HTERT RPE-1 (cell line): ENCODE results near the gene CDC5L.
"Not testable (repeated sequence)": the region's sequence is repeated elsewhere in the genome, so short reads cannot be mapped to it uniquely, and the experiment has no call there.

Source experiments
- in situ Hi-C: fragments of 300-500 bp; cut with MboI; formaldehyde crosslinking; loops from 4 replicates; pipeline ENCODE4 v1.14.3; 2020; ENCODE audit warnings: low sequenced_read_pairs

CDC5L gene

DNA sequence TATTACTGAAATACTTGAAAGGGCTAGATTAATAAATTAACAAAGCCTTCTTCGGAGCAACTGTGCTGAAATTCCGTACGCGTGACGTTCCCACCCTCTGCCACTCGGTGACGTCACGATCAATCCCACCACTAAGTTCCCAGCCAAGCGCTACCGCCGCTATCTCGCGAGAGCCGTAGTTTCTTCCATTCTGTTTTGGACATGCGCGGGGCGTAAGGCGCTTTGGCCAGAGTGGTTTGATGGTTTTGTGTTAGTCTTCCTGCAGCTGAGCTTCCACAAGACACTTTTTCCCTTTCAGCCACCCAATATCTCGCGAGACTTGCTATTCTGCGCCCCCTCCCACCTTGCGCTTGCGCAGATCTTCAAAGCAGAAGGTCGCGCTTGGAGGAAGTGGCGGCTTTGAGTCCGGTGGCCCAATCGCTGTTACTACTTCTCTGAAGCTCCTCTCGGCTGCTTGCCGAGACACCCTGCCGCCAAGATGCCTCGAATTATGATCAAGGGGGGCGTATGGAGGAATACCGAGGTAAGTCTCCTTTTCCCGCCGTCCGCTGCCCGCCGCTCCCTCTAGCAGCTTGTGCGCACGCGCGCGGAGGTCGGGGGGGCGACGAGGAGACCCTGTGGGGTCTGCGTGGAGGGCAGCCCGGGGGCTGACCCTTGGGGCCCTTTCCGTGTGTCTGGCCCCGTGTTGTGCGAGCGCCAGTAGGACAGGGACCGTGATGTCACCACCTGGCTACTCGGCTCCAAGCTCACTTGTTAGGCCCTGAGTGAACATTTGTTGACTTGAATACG is at the start of gene CDC5L:
CDC5L (plus strand) TSS at position 361 of the 789 bp plus-strand sequence; CDS start at position 479, 118 bp downstream.
- in situ Hi-C loops: no loop called here

DNA sequence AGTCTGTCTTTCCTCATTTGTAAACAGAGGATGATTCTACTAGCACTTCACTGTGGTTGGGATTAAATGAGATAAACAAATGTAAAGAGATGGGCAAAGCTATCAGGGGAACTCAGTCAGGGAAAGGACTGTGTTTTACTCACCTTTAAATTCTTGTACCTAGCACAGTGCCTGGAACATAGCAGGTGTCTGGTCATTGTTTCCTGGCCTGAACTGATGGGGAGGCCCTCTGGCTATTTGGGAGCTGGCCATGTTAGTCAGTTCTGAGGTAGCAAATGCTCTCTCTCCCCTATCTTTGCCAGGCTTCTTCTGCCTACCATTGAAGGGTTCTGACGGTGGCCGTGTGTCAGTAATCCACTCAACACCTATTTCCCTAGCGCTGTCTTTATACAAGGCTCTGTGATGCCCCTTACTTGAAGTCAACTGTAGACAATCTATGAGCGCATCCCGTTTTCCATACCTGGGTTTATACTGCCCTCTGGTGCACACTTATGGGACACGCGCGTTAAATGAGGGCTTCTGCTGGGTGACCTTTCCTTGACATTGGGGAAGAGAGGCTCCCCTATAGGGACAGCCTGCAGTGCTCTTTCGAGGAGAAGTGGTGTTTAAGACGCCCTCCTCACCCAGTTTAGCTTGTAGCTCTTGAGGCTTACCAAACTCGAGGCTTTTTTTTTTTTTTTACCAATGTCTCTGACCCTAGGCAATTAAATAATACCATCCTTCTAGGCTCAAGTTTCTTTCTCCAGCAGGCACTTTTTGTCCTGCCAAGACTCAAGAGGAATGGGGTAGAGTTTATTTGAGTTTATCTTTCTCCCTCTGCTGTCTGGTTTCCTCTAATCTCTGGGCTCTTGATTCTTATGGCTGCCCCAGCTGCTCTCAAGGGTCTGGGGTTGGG is 49.0 kb upstream of the CDC5L start:
- in situ Hi-C loops: no loop called here

GRCh38 chr6:44339301-44339700 is 48.2 kb upstream of the CDC5L start:
- in situ Hi-C loops: no loop called here

DNA sequence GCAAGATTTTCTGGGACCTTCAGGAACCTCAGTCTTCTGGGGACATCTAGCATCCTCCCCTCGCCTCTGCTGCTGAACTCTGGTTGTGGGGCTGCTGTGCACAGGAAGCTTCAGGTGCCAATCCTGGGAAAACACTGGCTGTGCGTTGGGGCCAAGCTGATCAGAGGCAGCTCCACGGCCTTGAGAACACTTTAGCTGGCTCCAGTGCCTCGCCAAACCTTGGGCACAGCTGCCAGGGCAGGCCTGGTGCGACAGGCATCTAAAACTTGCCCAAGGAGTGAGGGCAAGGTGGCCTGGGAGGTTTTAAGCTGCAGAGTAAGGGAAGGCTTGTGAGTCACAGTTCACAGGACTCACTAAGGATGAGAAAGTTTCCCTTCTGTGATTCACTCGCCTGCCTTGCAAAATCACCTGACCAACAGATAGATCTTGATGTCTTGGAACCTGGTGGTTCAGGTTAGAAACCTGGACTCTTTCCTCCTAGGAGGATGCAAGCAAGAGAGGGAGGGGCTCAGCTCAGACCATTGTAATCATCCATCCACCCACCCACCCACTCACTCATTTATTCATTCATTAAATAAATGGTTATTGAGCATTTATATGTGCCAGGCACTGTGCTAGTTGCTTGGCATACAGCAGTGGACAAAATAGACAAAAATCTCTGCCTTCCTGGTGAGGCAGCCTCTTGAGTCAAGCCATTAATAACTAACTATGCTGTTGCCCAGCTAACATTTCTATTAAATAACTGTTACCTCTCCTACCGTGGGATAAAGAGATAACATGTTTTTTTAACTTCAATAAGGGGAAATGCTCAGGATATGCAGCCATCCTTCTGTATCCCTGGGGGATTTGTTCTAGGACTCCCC is 47.5 kb upstream of the CDC5L start:
- in situ Hi-C loops: no loop called here

DNA sequence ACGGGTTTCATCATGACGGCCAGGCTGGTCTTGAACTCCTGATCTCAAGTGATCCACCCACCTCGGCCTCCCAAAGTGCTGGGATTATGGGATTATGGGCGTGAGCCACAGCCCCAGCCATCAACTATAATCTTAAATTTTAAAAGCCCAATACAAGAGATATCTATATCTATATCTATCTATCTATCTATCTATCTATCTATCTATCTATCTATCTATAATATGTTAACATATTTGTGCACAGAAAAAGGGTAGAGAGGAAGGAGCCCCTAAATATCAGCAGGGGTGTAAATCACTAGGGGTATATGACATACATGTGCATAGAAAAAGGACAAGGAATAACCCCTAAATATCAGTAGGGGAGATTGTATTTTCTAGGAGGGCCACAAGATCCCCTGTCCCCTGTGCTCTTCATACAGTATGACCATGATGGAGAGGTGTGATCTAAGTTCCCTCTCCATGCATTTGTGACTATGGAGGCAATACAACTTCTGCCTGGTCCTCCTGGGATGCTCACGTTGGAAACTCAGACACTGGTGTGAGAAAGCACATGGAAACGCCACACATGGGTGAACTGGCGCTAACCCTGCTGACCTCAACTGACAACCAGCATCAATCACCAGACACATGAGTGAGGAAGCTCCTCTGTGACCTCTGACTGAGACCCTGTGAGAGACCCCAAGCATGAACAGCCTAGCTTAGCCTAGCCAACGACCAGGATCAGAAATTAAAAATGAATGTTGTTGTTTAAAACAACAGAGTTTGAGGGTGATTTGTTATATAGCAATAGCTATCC is 46.2 kb upstream of the CDC5L start:
- in situ Hi-C loops: no loop called here

- in situ Hi-C loops: no loop called here
These were observed 45.5 kb upstream of the CDC5L start for GRCh38 chr6:44342052-44342451.

DNA sequence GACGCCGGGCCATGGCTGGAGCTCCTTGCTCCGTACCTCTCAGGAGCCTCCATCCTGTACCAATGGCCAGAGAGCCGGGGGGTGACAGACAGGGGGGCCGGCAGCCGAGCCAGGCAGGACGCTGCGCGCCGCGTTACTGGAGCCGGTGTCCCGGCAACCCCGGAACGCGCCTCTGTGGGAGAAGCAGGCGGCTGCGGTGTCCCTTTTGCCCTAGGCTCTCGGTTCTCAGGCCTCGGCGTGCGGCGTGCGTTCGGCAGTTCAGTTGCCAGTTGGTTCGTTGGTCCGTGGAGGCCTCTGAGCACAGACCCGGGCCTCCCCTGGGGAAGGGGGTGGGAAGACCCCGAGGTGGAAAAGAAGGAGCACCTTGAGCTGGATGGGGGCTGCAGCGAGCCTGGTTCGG is 45.0 kb upstream of the CDC5L start, which contains the start of gene SPATS1:
SPATS1 (plus strand) TSS at position 162 of the 400 bp plus-strand sequence. CDS start 446 bp downstream, outside the sequence.
- in situ Hi-C loops: no loop called here

DNA sequence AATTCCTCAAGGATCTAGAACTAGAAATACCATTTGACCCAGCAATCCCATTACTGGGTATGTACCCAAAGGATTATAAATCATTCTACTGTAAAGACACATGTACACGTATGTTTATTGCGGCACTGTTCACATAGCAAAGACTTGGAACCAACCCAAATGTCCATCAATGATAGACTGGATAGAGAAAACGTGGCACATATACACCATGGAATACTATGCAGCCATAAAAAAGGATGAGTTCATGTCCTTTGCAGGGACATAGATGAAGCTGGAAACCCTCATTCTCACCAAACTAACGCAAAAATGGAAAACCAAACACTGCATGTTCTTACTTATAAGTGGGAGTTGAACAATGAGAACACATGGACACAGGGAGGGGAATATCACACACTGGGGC is 40.7 kb upstream of the CDC5L start:
- in situ Hi-C loops: not testable (repeated sequence)

- in situ Hi-C loops: no loop called here
These were observed 37.4 kb upstream of the CDC5L start for GRCh38 chr6:44349904-44350649.

GRCh38 chr6:44350650-44350994 is 36.9 kb upstream of the CDC5L start:
- in situ Hi-C loops: not testable (repeated sequence)

DNA sequence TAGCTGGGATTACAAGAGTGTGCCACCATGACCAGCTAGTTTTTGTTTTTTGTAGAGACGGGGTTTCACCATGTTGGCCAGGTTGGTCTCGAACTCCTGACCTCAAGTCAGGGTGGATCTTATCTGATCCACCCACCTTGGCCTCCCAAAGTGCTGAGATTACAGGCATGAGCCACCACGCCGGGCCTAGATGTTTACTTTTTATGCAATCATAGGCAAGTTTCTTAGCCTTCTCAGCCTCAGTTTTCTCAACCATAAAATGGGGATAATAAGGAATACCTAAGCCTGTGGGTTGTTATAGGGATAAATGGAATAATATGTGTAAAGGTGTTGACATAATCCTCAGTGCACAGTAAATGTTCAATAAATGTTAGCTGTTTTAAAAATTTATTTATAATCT is 35.2 kb upstream of the CDC5L start:
- in situ Hi-C loops: no loop called here

- in situ Hi-C loops: no loop called here
These were observed 34.2 kb upstream of the CDC5L start for GRCh38 chr6:44353336-44353735.

- in situ Hi-C loops: no loop called here
These were observed 31.9 kb upstream of the CDC5L start for GRCh38 chr6:44355640-44356039.

- in situ Hi-C loops: no loop called here
These were observed 31.0 kb upstream of the CDC5L start for GRCh38 chr6:44356487-44356886.

- in situ Hi-C loops: no loop called here
These were observed 27.5 kb upstream of the CDC5L start for GRCh38 chr6:44359973-44360372.

DNA sequence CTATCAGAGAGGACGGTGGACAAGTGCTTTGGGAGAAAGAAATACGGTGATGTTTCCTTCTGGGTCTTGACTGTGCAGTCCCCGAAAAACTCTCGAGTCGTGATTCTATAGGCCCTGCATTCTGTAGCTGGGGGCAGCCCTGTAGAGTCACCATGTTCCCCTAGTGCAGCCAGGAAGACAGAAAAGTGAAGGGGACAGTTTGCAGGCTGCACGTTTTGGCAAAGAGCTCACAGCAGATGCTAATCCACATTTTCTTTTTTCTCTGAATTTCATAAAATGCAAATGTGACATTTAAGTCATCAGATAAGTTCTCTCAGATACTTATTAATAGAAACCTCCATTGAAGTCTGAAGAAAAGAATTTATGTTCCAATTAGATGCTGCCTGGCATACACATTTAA is 25.6 kb upstream of the CDC5L start:
- in situ Hi-C loops: no loop called here

GRCh38 chr6:44363377-44363926 is 24.1 kb upstream of the CDC5L start:
- in situ Hi-C loops: no loop called here

DNA sequence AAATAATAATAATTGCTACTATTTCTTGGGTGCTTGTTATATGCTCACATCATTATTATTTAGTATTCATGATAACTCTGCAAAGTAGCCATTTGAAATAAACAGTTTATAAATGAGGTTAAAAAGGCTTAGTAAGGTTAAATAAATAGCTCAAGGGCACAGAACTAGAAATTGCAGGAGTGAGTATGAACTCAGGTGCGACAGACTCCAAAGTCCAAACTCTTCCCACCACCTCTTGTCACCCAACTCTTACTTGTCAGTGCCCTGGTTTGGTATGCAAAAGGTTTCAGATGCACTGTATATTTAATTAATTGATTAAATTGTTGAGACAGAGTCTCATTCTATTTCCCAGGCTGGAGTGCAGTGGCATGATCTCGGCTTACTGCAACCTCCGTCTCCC is 20.7 kb upstream of the CDC5L start:
- in situ Hi-C loops: no loop called here

GRCh38 chr6:44367681-44368080 is 19.8 kb upstream of the CDC5L start:
- in situ Hi-C loops: no loop called here
